Smooth muscle cell (in vitro differentiated cells): ENCODE results near the gene GYG2. TPM values are rescaled to one million over a fixed set of nuclear protein-coding genes. Genes with fewer than 3 reads are reported as not detected.
"Not testable (repeated sequence)": the region's sequence is repeated elsewhere in the genome, so short reads cannot be mapped to it uniquely, and the experiment has no call there.

Experiments
- DNase-seq: peaks from one replicate; lab custom pipeline; 2025; ENCODE audit not compliant: unreplicated experiment; lab: John Stamatoyannopoulos, UW
- H2AFZ ChIP-seq: fragments of 200-600 bp; sonication (generic); 2 replicates; pipeline ENCODE4 v1.6.0; 2016; ENCODE audit warnings: antibody characterized with exemption, low read depth, mild to moderate bottlenecking
- H3F3A ChIP-seq: fragments of 200-600 bp; sonication (generic); 2 replicates; pipeline ENCODE4 v1.6.0; 2017; ENCODE audit warnings: antibody characterized with exemption, low read depth
- H3K27ac ChIP-seq: fragments of 200-600 bp; sonication (generic); 2 replicates; pipeline ENCODE4 v1.5.1; 2016; ENCODE audit warnings: low read depth, mild to moderate bottlenecking
- H3K27me3 ChIP-seq: fragments of 200-600 bp; sonication (generic); 2 replicates; pipeline ENCODE4 v1.6.1; 2016; ENCODE audit warnings: low read depth, mild to moderate bottlenecking
- H3K36me3 ChIP-seq: fragments of 200-600 bp; sonication (generic); 2 replicates; pipeline ENCODE4 v1.5.1; 2016; ENCODE audit warnings: low read depth
- H3K4me1 ChIP-seq: fragments of 200-600 bp; sonication (generic); 2 replicates; pipeline ENCODE4 v1.5.1; 2016; ENCODE audit warnings: low read depth
- H3K4me2 ChIP-seq: fragments of 200-600 bp; sonication (generic); 2 replicates; pipeline ENCODE4 v1.6.0; 2016; ENCODE audit warnings: mild to moderate bottlenecking
- H3K4me3 ChIP-seq: fragments of 200-600 bp; sonication (generic); 2 replicates; pipeline ENCODE4 v1.5.1; 2016; ENCODE audit warnings: mild to moderate bottlenecking
- H3K79me2 ChIP-seq: fragments of 200-600 bp; sonication (generic); 2 replicates; pipeline ENCODE4 v1.6.0; 2016; ENCODE audit warnings: low read depth, mild to moderate bottlenecking
- H3K9ac ChIP-seq: fragments of 200-600 bp; sonication (generic); 2 replicates; pipeline ENCODE4 v1.6.0; 2016; ENCODE audit warnings: low read depth
- H3K9me3 ChIP-seq: fragments of 200-600 bp; sonication (generic); replicated peaks from 2 replicates; pipeline ENCODE4 v1.5.1; 2016; ENCODE audit warnings: low read depth
- H4K20me1 ChIP-seq: fragments of 200-600 bp; sonication (generic); 2 replicates; pipeline ENCODE4 v1.6.0; 2016; ENCODE audit warnings: low read depth
- CTCF ChIP-seq: fragments of 200-600 bp; sonication (generic); IDR thresholded peaks from 2 replicates; pipeline ENCODE4 v1.5.1; 2017; ENCODE audit warnings: borderline replicate concordance, mild to moderate bottlenecking, antibody characterized with exemption; ENCODE audit not compliant: insufficient read depth, poor library complexity, severe bottlenecking
- WGBS: methylation state at CpG from one replicate; pipeline ENCODE4 v1.1.7; 2016; ENCODE audit warnings: low lambda C conversion rate; 5-methylcytosine and 5-hydroxymethylcytosine counted together
- polyA plus RNA-seq: library from polyadenylated mRNA; unstranded; fragments of >200 nt; fragmentation: Nextera tagmentation; extraction: Ambion mirVana; gene quantifications from 2 replicates; pipeline ENCODE4 v1.2.1, GENCODE V29; 2016
- total RNA-seq: library from RNA; depleted of rRNA; stranded (reverse); fragments of >200 nt; gene quantifications from 2 replicates; pipeline ENCODE4 v1.2.3, GENCODE V29; 2014

Gene GYG2
- total and polyA plus RNA-seq, 2 experiments from 2014 or later: 23.1 to 44.1 TPM

DNA sequence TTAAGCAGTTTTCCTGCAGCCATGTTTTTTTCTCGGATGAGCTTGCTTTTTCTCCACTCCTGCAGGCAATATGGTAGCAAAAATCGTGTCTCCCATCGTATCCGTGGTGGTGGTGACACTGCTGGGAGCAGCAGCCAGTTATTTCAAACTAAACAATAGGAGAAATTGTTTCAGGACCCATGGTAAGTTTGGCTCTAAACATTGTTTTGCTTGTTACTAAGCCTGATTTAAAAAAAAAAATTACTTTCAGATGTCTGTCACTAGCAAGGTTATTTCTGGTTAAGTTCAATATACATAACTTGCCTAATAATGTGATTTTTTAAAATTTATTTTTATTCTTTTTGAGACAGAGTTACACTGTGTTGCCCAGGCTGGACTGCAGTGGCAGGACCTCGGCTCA is 17.5 kb upstream of the GYG2 start:
- Histone ChIP-seq H3K4me1 (peaks cover 9% of the 10 kb centered on the region), H3K27me3 (no peaks in the 10 kb centered on the region), H3K9me3 (no peaks in the 10 kb centered on the region), H3K79me2 (no peaks in the 10 kb centered on the region), H3K4me3 (no peak overlapping the region), H3F3A (peaks cover under 1% of the 10 kb centered on the region), H3K27ac (peak overlapping the region; percentile 91), H2AFZ (no peak overlapping the region), H3K9ac (peak overlapping the region; percentile 38), H3K4me2 (no peak overlapping the region), H4K20me1 (no peaks in the 10 kb centered on the region), H3K36me3 (no peaks in the 10 kb centered on the region)
- WGBS: 97% methylated on average over 5 of the region's 5 CpGs
- DNase-seq: no peak
- TF ChIP-seq CTCF: no peak

- Histone ChIP-seq H3K4me2 (peak overlapping the region; percentile 69), H2AFZ (peak overlapping the region; percentile 67), H3K9ac (peak overlapping the region; percentile 72), H3K27ac (peak overlapping the region; percentile 91)
- not testable (repeated sequence) for H3K9me3 ChIP-seq, H3K79me2 ChIP-seq, H3F3A ChIP-seq, H3K36me3 ChIP-seq, DNase-seq, H3K4me1 ChIP-seq, H3K27me3 ChIP-seq, H3K4me3 ChIP-seq, H4K20me1 ChIP-seq
- peak; percentile 65 for TF ChIP-seq CTCF
- WGBS: 9% methylated on average over 16 of the region's 16 CpGs
These were observed 16.4 kb upstream of the GYG2 start for GRCh38 chrX:2812161-2812907.

DNA sequence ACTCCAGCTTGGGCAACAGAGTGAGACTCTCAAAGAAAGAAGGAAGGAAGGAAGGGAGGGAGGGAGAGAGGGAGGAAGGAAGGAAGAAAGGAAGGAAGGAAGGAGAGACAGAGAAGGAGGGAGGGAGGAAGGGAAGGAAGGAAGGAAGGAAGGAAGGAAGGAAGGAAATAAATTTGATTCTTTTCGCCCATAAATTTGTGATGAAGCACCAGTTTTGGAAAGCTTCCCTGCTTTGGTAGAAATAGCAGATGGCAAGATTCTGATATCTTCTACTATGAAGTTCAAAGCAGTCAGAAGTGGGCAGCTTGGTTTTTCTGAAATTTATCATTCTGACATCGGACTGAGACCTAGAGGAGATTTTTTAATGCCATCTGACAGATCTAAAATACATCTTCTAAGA is 11.7 kb upstream of the GYG2 start:
- no peak overlapping the region for H3K4me3 ChIP-seq
- H4K20me1 ChIP-seq: no peaks in the 10 kb centered on the region
- no peak overlapping the region for H3K9ac ChIP-seq
- H3K27ac ChIP-seq: no peak overlapping the region
- no peaks in the 10 kb centered on the region for H3K27me3 ChIP-seq
- H3K4me1 ChIP-seq: peaks cover 9% of the 10 kb centered on the region
- DNase-seq: no peak
- H3K9me3 ChIP-seq: no peaks in the 10 kb centered on the region
- no peaks in the 10 kb centered on the region for H3F3A ChIP-seq
- no peaks in the 10 kb centered on the region for H3K79me2 ChIP-seq
- no peak for TF ChIP-seq CTCF
- H2AFZ ChIP-seq: no peak overlapping the region
- H3K4me2 ChIP-seq: no peak overlapping the region
- no peaks in the 10 kb centered on the region for H3K36me3 ChIP-seq
- 98% methylated on average over 2 of the region's 2 CpGs for WGBS
